Ishikawa (cell line): ENCODE results near the gene SLC12A1.

Source experiments
- CEBPB ChIP-seq: IDR thresholded peaks from 2 replicates; pipeline ENCODE4 v1.6.1; 2012
- CREB1 ChIP-seq: IDR thresholded peaks from 2 replicates; pipeline ENCODE4 v1.6.1; 2012; ENCODE audit warnings: low read depth
- EGR1 ChIP-seq: IDR thresholded peaks from 2 replicates; pipeline ENCODE4 v1.6.1; 2012
- EP300 ChIP-seq: IDR thresholded peaks from 2 replicates; pipeline ENCODE4 v1.6.1; 2012; ENCODE audit warnings: borderline replicate concordance
- FOXM1 ChIP-seq: IDR thresholded peaks from 2 replicates; pipeline ENCODE4 v1.6.1; 2012; ENCODE audit warnings: low read depth, borderline replicate concordance
- MAX ChIP-seq: IDR thresholded peaks from 2 replicates; pipeline ENCODE4 v1.6.1; 2012
- NFIC ChIP-seq: IDR thresholded peaks from 2 replicates; pipeline ENCODE4 v1.6.1; 2012
- RAD21 ChIP-seq: IDR thresholded peaks from 2 replicates; pipeline ENCODE4 v1.6.1; 2012; ENCODE audit warnings: low read depth
- REST ChIP-seq: IDR thresholded peaks from 2 replicates; pipeline ENCODE4 v1.6.1; 2012; ENCODE audit warnings: low read depth, mild to moderate bottlenecking
- TAF1 ChIP-seq: IDR thresholded peaks from 2 replicates; pipeline ENCODE4 v1.6.1; 2012; ENCODE audit warnings: low read depth, mild to moderate bottlenecking
- TCF12 ChIP-seq: IDR thresholded peaks from 2 replicates; pipeline ENCODE4 v1.6.1; 2012; ENCODE audit warnings: low read depth
- TEAD4 ChIP-seq: IDR thresholded peaks from 2 replicates; pipeline ENCODE4 v1.6.1; 2012
- USF1 ChIP-seq: IDR thresholded peaks from 2 replicates; pipeline ENCODE4 v1.6.1; 2012
- YY1 ChIP-seq: IDR thresholded peaks from 2 replicates; pipeline ENCODE4 v1.6.1; 2012; ENCODE audit warnings: low read depth
- ZBTB7A ChIP-seq: IDR thresholded peaks from 2 replicates; pipeline ENCODE4 v1.6.1; 2012; ENCODE audit warnings: low read depth

SLC12A1 gene

GRCh38 chr15:48185529-48185928 lies 20.6 kb upstream of the SLC12A1 start:
- no peak for TF ChIP-seq REST
- no peak for TF ChIP-seq CREB1
- TF ChIP-seq YY1: no peak
- no peak for TF ChIP-seq NFIC
- TF ChIP-seq MAX: no peak
- no peak for TF ChIP-seq CEBPB
- TF ChIP-seq ZBTB7A: no peak
- TF ChIP-seq EGR1: no peak
- TF ChIP-seq EP300: no peak
- TF ChIP-seq TAF1: no peak
- TF ChIP-seq TCF12: no peak
- TF ChIP-seq USF1: no peak
- no peak for TF ChIP-seq TEAD4
- no peak for TF ChIP-seq FOXM1
- TF ChIP-seq RAD21: no peak

- no peak for TF ChIP-seq NFIC
- TF ChIP-seq ZBTB7A: no peak
- TF ChIP-seq TCF12: no peak
- no peak for TF ChIP-seq FOXM1
- TF ChIP-seq REST: no peak
- TF ChIP-seq EGR1: no peak
- no peak for TF ChIP-seq MAX
- TF ChIP-seq RAD21: no peak
- no peak for TF ChIP-seq TEAD4
- TF ChIP-seq CREB1: no peak
- no peak for TF ChIP-seq YY1
Measured at GRCh38 chr15:48186271-48186670, 19.8 kb upstream of the SLC12A1 start.

- TF ChIP-seq TCF12 (no peak), REST (peak; percentile 96)
Measured at GRCh38 chr15:48190932-48191573, 15.0 kb upstream of the SLC12A1 start.

GRCh38 chr15:48191574-48192225 lies 14.4 kb upstream of the SLC12A1 start, which contains the start of gene CTXN2:
CTXN2 (plus strand) TSS chr15:48191665; CDS start chr15:48201301, 9,636 bp downstream.
- TF ChIP-seq ZBTB7A (no peak), FOXM1 (no peak), REST (no peak), CREB1 (no peak), TCF12 (no peak), TEAD4 (no peak), NFIC (no peak)
